ENCODE measurements around the gene COA1.
A peak's percentile ranks its signal among the peaks of the same experiment; 100 is the strongest.

The COA1 gene

GRCh38 chr7:43671521-43671920 lies 57.8 kb downstream of the COA1 start:
- DNase-seq (ENCODE audit: low read depth): no peak
- H3K4me3 ChIP-seq (replicated peaks; ENCODE audit: low read depth, low read length): no peak overlapping the region
- TF ChIP-seq, protein P1, sequence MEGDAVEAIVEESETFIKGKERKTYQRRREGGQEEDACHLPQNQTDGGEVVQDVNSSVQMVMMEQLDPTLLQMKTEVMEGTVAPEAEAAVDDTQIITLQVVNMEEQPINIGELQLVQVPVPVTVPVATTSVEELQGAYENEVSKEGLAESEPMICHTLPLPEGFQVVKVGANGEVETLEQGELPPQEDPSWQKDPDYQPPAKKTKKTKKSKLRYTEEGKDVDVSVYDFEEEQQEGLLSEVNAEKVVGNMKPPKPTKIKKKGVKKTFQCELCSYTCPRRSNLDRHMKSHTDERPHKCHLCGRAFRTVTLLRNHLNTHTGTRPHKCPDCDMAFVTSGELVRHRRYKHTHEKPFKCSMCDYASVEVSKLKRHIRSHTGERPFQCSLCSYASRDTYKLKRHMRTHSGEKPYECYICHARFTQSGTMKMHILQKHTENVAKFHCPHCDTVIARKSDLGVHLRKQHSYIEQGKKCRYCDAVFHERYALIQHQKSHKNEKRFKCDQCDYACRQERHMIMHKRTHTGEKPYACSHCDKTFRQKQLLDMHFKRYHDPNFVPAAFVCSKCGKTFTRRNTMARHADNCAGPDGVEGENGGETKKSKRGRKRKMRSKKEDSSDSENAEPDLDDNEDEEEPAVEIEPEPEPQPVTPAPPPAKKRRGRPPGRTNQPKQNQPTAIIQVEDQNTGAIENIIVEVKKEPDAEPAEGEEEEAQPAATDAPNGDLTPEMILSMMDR (IDR thresholded peaks at IDR 0.05; ENCODE audit: low read length, missing control alignments): no peak

GRCh38 chr7:43669286-43670081 lies 59.8 kb downstream of the COA1 start:
- no peak for DNase-seq (ENCODE audit: low read depth)
- H3K4me3 ChIP-seq (replicated peaks; ENCODE audit: low read depth, low read length): no peak overlapping the region
- TF ChIP-seq, protein P1 (IDR thresholded peaks at IDR 0.05; ENCODE audit: low read length, missing control alignments): no peak

DNA sequence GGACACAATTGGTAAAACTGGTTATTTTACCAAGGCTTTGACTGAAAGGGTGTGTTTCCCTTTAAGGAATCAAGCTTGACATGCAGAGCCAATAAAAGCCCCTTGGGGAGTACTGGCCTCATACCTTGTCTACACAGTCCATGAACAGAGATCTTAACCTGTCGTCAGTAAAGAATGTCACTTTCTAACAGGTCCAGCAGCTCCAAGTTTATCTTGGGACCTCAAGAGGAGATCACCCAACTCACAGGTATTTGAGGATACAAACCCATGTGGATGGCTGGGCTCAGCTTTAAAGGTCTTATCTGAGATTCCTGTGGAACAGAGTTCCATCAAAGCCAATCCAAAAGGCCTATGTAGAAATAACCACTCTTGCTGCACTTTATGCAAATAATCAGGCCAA lies 61.3 kb downstream of the COA1 start:
- H3K4me3 ChIP-seq (replicated peaks; ENCODE audit: low read depth, low read length): no peak overlapping the region
- TF ChIP-seq, protein P1 (IDR thresholded peaks at IDR 0.05; ENCODE audit: low read length, missing control alignments): no peak
- no peak for DNase-seq (ENCODE audit: low read depth)

DNA sequence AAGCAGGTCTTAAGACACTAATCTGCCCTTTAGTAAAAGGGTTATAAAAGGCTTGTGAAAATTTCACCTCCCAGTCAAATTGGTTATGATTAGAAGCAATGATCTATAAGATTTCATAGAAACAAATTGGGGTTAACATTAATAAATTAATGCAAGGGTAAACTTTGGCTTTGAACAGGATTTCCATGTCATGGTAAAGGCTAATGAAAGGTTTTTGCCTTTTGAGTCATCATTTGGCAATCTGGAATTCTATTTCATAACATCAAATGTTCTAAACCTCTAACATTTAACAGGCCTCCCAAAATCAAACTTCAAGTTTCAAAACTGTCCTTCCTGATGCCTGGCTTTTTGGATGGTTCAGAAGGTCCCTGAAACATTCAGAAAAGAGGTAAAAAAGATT lies 62.4 kb downstream of the COA1 start:
- peak; percentile 57 for DNase-seq (ENCODE audit: low read depth)

GRCh38 chr7:43664681-43665080 lies 64.6 kb downstream of the COA1 start:
- TF ChIP-seq, protein P1 (IDR thresholded peaks at IDR 0.05; ENCODE audit: low read length, missing control alignments): no peak
- H3K4me3 ChIP-seq (replicated peaks; ENCODE audit: low read depth, low read length): no peak overlapping the region
- no peak for DNase-seq (ENCODE audit: low read depth)

More for the DNA sequence above, 62.4 kb downstream of the COA1 start:
- H3K4me3 ChIP-seq (replicated peaks; ENCODE audit: low read depth, low read length): no peak overlapping the region
- TF ChIP-seq, protein P1 (IDR thresholded peaks at IDR 0.05; ENCODE audit: low read length, missing control alignments): no peak

DNA sequence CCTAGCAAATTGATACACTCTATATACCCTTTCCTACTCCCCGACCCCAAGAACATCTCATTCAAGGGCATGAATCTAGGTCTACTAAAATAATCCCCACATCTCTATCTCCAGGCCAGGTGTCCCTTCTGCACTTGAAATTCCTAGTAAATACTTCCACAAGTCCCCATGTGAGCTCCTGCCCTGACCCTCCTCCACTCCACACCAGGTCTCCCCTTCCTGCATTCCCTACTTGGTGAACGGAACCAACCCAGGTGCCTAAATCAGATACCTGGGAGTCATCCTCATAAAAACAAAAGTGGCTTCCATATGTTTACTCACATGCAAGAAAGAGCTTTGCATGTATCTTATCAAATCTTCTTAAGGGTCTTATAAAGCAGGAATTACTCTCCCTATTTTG lies 69.2 kb downstream of the COA1 start:
- TF ChIP-seq, protein P1 (IDR thresholded peaks at IDR 0.05; ENCODE audit: low read length, missing control alignments): no peak
- no peak for DNase-seq (ENCODE audit: low read depth)
- H3K4me3 ChIP-seq (replicated peaks; ENCODE audit: low read depth, low read length): no peak overlapping the region

- TF ChIP-seq, protein P1 (IDR thresholded peaks at IDR 0.05; ENCODE audit: low read length, missing control alignments): no peak
- H3K4me3 ChIP-seq (replicated peaks; ENCODE audit: low read depth, low read length): no peak overlapping the region
- DNase-seq (ENCODE audit: low read depth): no peak
These were observed 69.8 kb downstream of the COA1 start for GRCh38 chr7:43659549-43659896.

Data from fibroblast of pulmonary artery (primary cell).